ENCODE measurements around the gene SEMA3E.

GRCh38 chr7:83677180-83677866 is 28.4 kb upstream of the SEMA3E start:
- no peak for TF ChIP-seq SRSF9 (IDR thresholded peaks at IDR 0.05; ENCODE audit: borderline replicate concordance, low read depth, low read length)
- no peak for TF ChIP-seq CTCF (IDR thresholded peaks at IDR 0.05 in 2 of 3, conservative IDR thresholded peaks at IDR 0.05 in 1 of 3; ENCODE audit: insufficient read depth in 2 of 3, low read depth in 1 of 3, low read length in 3 of 3)
- TF ChIP-seq REST (IDR thresholded peaks at IDR 0.05; ENCODE audit: borderline replicate concordance): no peak
- TF ChIP-seq REST (CRISPR knock-in tag; IDR thresholded peaks at IDR 0.05; ENCODE audit: low read depth): no peak
- no peak for TF ChIP-seq CBFB (CRISPR knock-in tag; IDR thresholded peaks at IDR 0.05)
- no peak for TF ChIP-seq ESRRA (IDR thresholded peaks at IDR 0.05; ENCODE audit: borderline replicate concordance, low read depth)
- TF ChIP-seq ZBTB11 (CRISPR knock-in tag; IDR thresholded peaks at IDR 0.05): no peak
- TF ChIP-seq MAX (CRISPR knock-in tag; IDR thresholded peaks at IDR 0.05): no peak
- TF ChIP-seq ATF1 (CRISPR knock-in tag; IDR thresholded peaks at IDR 0.05): no peak
- no peak for TF ChIP-seq ATF1 (tag; IDR thresholded peaks at IDR 0.05)
- TF ChIP-seq ZNF274 (IDR thresholded peaks at IDR 0.05; ENCODE audit: borderline replicate concordance, low read depth, low read length): no peak
